Cerebellar nuclear complex (tissue), 1 donor: Measurements from ENCODE around the gene ZNF414.
"Not testable (repeated sequence)": the region's sequence is repeated elsewhere in the genome, so short reads cannot be mapped to it uniquely, and the experiment has no call there.

Experiments
- DNase-seq, 2 experiments: peaks; one replicate each; lab custom pipeline; 2025; lab: John Stamatoyannopoulos, UW

Gene ZNF414

DNA sequence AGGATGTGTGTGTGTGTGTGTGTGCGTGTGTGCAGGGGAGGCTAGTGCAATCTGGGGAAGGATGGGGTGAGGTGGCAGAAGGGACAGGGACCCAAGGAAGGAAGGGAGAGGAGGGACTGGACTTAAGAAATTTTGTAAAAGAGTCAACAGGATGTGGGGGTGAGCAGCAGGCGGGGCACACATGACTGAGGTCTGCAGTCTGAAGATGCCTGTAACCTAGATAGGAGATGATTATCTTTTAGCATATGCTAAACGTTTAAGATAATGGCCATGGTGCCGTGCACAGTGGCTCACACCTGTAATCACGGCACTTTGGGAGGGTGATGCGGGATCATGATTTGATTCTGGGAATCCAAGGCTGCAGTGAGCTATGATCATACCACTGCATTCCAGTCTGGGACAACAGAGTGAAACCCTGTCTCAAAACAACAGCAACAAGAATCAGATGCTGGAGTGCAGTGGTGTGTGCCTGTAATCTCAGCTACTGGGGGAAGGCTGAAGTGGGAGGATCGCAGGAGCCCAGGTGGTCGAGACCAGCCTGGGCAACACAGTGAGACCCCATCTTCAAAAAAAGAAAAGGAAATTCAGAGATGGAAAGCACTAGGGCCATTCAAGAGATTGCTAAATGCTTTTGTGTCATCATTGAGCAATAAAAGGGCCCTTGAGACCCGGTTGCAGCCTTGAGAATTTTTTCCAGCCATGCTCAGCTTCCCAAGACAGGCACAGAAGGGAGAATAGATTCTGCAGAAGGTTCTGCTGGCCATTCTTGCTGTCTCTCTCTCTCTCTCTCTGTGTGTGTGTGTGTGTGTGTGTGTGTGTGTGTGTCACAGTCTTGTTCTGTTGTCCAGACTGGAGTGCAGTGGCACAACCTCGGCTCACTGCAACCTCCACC lies 3.8 kb upstream of the ZNF414 start:
- DNase-seq, result no peak

DNA sequence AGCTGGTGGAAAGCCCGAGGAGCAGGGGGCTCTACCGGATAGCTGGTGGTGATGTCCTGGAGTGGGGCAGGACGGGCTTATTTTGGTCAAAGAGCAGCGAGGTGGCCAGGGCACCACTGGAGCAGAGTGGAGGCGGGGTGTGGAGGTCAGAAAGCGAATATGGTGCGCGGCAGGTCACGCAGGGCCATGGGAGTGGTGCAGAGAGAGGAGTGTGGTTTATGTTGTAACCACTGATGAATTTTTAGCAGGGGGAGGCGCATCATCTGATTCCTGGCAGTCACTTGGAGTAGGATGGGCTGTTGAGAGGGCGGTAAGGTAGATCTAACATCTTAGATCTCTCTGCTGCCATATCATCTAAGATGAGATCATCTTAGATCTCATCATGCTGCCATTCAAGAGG lies 1.4 kb upstream of the ZNF414 start:
- DNase-seq, result no peak

DNA sequence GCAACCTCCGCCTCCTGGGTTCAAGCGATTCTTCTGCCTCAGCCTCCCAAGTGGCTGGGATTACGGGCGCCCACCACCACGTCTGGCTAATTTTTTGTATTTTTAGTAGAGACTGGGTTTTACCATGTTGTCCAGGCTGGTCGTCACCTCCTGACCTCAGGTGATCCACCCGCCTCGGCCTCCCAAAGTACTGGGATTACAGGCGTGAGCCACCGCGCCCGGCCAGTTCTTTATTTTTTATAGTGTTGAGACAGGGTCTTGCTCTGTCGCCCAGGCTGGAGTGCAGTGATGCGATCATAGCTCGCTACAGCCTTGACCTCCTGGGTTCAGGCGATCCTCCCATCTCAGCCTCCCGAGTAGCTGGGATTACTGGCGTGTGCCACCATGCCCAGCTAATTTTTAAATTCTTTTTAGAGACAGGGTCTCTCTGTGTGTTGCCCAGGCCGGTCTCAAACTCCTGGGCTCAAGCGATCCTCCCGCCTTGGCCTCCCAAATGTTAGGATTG lies 590 bp upstream of the ZNF414 start:
- not testable (repeated sequence) for DNase-seq

DNA sequence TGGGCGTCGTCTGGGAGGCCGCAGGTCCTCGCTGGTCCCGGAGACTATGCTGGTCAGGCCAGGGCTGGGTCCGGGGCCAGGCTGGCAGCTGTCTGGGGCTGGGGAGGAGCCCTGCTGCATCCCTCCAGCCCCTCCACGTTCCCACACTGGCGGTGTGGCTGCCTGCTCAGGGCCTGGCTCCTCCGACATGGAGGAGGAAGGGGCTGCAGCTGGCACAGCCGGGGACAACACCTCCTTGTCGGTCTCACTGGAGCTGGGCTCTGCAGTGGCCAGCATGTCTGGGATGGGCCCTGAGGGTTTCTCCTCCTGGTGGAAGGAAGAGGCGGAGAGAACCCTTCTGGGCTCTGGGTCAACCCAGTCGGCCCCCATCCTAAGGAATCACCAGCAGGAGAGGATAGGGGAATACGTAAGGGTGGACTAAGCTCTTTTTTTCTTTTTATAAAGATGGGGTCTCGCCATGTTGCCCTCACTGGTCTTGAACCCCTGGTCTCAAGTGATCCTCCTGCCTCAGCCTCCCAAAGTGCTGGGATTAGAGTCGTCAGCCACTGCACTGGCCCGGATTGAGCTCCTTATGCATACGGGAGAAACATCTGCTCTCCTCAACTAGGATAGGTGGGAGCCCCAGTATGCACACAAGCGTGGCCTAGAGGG lies 806 bp downstream of the ZNF414 start:
- DNase-seq, result no peak

DNA sequence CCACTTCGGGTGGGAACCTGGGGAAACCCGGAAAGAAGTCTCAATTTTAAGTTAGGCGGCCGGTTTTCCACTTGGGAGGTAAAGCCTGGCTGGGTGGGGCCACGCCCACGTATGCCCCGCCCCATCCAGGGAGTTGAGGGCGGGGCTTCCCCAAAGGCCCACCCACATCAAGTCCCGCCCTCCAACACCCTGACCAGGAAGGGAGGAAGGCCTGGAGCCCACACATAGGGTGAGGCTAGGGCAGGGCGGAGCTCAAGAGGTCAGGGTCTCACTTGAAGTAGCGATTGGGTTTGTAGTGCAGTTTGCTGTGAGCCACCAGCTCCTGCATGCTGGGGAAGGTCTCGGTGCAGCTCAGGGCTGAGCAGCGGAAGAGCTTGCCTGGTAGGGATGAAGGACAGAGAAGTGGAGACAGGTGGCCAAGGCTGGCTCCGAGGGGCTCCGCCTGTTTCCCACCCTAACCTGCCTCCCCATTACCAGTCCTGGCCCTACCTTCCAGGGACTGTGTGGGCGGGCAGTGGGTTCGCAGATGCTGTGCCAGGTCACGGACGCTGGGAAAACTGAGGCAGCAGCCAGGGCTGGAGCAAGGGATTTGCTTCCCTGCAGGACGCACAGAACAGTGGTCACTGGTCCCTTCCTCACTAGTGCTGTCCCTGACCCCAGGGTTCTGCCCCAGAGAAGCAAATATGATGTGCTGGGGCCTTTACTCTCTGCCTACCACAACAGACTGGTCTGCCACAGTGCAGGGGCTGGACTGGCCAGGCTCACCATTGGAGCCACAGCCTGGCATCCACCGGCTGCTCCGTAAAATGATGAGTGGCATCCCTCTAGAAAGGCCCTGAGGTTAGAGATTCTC lies 1.6 kb downstream of the ZNF414 start:
- DNase-seq, result no peak

DNA sequence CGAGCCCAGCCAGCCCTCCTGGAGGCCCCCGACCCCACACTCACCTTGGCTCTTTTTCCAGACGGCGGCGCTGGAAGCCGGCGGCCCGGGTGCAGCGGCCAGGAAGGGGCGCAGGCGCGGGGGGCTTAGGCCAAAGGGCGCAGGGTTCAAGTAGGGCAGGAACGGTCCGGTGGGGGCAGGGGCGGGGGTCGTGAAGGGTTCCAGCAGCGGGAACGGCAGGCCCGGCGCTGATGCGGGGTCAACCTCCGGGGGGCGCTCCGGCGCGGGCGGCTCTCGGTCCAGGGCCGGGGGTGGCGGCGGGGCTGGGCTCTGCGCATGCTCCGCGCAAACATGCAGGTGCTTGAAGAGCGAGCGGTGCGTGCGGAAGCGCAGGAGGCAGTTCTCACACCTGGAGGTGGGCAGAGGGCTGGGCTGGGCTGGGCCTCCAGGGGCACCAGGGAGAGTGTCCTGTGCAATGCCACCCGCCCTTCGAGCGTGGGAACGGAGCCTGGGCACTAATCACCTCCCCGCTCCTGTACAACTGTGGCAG lies 2.3 kb downstream of the ZNF414 start:
- DNase-seq, result no peak

DNA sequence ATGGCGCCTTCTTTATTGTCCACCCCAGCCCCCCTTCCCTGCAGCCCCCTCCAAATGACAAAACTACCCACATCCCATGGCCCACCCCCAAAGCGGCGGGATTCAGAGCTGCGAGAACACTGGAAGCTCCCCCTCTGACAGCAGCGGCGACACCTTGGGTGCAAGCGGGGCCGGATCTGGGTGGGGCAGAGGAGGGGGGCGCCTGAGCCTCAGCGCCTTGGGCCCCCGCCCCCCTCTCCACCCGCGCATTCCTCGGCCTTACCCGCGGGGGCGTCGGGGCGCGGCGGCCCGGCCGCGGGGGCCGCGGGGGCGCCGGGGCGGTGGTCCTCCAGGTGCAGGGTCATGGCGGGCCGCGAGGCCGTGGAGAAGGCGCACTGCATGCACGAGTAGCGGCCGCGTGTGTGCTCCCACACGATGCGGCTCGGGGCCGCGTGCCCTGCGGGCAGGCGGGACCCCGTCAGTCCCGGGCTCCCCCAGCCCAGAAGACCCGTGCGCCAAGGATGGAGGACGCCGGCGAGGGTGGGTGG lies 3.3 kb downstream of the ZNF414 start:
- DNase-seq, result no peak

DNA sequence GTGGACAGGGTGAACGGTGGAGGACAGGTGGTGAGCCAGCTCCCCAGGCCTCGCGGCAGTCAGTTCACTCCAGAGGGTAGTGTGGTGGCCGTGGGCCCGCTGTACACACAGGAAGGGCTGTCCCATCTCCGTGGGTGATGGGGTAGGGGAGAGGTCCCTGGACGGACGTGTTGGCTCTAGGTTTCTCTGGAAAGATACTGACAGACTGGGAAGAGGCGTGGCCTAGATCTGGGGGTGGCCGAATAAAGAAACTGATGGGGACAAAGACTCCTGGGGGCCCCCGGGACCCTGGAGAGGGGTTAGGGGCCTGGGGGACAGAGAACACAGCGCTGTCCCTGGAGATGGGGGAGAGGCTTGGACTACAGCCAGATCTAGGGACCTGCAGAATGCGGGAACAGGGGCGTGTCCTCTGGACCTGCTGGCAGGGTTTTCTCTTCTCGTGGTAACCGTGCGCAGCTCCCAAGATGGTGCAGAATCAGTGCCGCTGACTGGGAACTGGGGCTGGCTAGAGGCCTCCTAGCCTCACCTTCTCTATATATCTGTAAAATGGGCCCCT lies 7.5 kb downstream of the ZNF414 start:
- no peak for DNase-seq

DNA sequence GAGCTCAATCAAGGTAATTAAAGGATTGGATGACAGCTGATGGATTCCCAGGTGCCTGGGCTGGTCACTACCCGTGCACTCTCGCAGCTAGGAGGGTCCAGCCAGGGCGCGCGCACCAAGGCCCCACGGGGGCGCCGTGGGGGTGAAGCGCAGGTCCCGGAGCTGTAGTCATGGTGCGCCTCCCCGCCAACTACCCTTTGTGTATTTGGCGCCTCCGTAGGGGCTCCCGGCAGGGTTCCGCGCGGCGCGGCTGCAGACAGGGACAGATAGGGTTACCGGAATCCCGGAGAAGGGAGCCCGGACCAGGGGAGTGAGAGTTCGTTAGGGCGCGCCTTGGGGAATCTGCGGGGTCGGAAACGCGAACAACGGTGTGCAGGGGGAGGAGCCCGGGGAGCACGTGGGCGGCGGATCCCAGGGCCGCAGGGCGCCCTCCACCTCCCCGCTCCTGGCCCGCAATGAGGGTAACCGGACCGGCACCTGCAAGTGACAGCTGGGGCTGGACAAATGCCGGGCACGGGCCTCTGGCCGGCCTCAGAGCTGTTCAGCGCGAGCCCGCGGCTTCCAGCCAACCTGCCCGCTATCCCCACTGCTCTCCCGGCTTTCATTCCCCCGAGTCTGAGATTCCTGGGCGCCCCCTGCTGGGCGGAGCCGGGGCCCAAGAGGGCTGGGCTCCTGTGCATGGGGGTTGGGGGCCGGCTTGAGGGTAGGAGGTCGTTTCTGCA lies 8.1 kb downstream of the ZNF414 start:
- no peak for DNase-seq

DNA sequence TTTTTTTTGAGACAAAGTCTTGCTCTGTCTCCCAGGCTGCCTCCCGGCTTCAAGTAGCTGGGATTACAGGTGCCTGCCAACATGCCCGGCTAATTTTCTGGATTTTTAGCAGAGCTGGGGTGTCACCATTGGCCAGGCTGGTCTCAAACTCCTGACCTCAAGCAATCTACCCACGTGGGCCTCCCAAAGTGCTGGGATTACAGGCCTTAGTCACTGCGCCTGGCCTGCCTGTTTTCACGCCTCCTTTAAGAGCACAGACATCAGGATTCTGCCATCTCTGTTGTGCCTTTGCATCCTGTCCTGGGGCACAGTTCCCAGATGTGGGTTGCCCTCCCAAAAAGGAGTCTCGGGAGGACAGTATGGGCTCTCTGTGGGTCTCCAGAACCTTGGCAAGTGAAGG lies 9.0 kb downstream of the ZNF414 start:
- no peak for DNase-seq

DNA sequence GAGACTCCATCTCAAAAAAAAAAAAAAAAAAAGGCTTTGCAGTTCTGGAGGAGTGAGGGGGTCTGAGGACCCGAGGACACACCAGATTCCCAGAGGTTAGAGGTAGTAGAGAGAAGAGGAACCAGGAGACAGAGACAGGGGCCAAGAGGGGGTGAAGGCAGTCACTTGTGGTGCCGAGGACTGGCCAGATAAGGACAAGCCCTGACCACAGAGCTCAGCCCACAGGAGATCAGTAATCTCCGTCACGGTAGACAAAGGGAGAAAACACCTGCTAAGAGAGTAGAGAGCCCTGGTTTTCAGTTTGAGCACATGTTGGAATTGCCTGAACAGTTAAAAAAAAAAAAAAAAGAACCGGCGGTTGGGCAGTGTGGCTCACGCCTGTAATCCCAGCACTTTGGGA lies 9.8 kb downstream of the ZNF414 start:
- DNase-seq, result no peak

DNA sequence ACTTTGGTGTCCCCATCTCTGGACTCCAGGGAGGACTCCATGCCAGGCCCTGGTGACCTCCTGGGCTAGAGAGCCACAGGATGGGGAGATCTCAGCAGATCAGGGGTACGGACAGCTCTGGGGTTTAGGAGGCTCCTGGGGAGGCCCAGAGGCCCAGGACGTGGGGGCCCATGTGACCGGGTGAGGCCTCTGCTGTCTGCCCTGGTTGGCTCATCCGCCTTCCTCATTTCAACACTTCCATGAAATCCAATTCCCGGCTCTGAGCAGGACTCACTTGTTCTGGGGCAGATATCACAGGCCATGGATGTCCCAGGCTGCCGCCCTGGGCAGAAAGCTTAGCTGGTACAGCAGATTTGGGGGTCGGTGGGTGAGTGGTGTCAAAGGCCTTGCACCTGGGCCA lies 10.5 kb downstream of the ZNF414 start:
- DNase-seq, result no peak

DNA sequence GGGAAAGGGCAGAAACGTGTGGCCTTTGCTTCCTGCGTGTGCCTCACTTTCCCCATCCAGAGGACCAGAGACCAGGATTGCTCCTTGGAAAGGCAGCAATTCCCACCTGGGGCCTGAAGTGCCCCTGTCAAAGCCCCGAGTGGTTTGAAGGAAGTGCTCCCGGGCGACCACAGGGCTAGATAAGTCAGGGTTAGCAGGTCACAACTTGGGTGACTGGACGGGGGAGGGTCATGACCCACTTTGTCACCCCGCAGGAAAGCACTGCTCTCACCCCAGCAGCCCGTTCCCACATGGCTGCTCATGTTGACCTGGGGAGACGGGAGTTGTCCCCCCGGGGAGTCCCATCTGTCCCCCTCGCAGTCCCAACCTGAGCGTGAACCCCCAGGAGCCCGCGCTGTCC lies 12.0 kb downstream of the ZNF414 start:
- no peak for DNase-seq

DNA sequence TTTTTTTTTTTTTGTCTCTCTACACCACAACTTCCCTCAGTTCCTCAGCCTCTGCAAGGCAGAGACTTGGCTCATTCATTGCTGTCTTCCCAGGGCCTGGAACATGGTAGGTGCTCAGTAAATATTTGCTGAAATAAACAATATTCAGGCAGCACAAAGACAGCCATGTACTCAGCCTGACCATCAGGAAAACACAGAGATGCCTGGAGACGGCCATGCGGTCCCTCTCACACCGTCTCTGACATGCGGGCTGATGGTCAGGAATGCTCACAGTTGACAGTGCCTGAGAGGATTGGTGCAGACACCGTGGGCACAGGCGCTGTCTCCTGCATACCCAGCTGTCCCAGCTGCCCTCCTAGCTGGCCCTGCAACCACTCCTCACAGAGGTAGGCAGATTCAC lies 12.5 kb downstream of the ZNF414 start:
- DNase-seq, result no peak

DNA sequence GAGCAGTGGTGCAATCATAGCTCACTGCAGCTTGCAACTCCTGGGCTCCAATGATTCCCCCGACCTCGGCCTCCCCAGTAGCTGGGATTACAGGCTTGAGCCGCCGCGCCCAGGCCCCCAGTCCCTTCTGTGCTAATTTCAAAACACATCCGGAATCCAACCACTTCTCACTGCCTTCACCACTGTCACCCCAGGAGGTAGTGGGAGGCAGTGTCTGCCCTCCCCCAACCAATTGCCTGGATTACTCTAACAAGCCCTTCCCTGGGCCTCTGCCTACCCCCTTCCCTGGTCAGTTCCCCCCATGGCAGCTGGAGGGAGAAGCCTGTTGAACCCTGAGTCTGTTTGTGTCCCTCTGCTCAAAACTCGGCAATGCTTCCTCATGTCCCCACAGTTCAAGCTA lies 13.8 kb downstream of the ZNF414 start:
- no peak for DNase-seq

DNA sequence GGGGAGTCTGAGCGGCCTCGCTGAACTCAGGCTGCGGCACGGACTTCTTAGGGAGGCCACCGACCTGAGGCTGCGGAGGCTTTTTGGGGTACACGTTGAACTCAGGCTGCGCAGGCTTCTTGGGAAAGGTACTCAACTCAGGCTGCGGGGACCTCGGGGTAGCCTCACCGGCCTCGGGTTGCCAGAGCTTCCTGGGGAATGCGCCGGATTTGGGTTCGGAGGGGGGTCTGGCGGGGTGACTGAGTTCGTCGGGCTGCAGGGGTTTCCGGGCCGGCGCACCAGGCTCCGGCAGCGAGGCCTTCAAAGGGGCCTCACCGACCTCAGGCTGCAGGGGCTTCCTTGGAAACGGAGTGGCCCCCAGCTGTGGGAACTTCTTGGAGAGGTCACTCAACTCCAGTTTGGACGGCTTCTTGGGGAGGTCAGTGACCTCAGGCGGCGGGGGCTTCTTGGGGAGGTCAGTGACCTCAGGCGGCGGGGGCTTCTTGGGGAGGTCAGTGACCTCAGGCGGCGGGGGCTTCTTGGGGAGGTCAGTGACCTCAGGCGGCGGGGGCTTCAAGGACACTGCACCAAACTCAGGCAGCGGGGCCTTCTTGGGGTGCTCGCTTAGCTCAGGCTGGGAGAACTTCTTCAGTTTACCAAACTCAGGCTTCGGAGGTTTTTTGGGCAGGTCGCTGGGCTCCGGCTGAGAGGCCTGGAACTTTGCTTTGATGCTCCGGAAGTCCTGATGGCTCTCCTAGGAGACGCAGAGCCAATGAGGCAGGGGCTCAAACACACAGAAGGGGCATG lies 14.7 kb downstream of the ZNF414 start:
- no peak for DNase-seq

DNA sequence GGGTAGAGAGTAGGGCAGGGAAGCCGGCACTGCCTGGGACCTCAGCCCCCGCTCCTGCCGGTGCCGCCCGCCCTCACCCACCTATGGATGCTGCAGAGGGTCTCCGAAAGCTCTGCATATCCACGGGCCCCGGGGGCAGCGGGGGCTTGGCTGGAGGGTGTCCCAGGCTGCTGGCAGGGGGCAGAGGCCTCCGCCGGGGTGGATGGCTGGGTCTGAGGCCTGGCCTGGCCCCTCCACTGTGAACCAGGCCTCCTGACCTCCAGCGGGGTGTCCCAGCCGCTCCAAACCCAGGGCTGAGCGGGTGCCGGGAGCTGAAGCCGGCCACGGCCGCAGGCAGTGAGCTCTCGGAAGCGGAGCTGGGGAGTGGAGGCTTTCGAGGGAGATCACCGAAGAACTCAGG lies 15.7 kb downstream of the ZNF414 start:
- DNase-seq, result no peak

DNA sequence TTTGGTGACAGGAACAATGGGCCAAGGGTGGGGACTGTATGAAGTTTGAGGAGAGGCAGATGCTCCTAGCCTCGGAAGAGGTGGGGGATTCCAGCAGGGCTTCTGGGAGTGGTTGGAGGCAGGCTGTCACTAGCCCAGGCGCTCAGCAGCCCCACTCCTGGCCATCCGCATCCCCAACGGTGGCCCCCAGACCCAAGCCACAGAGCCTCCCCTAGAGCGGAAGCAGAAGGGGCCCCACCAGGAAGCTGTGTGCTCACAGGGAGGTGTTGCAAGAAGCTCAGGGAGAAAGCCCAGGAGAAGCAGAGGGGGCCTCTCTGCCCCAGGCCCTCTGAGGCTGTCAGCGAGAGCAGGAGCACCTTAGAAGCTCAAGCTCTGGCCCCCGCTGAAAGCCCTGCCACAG lies 19.8 kb downstream of the ZNF414 start:
- no peak for DNase-seq

DNA sequence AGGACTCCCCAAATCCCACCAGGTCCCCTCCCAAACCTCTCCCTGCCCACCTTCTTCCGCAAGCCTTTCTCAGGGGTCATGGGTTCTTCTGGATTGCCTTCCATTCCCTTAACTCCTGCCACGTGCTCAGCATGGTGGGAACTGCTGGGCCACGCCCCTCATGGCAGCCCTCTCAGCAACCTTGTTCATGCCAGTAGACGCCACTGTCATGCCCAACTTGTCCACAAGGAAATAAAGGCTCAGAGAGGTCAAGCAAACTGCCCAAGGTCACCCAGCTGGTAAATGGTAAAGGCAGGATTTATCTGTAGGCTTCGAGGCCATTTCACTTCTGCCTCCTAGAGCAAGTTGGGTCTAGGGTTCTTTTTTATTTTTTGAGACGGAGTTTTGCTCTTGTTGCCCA lies 22.4 kb downstream of the ZNF414 start:
- DNase-seq, result no peak

DNA sequence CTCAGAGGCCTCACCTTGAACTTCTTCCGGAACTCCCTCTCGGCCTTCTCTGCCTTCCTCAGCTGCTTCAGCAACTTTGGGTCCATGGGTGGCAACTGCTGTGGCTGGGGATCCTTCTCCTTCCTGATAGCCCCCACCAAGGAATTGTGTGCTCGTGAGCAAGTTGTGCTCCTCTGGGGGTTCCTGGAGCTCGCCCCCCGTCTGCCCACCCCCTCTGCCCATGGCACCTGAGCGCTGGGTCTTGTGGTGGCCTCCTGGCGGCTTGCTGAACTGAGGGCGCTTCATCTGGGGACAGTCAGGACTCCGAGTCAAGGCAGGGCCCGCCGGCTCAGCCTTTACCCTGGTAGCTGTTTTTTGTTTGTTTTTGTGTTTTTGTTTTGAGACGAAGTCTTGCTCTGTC lies 23.1 kb downstream of the ZNF414 start:
- DNase-seq, result no peak
